Activated CD8-positive, alpha-beta memory T cell treated with anti-CD3 and anti-CD28 coated beads for 24 hours (primary cell): ENCODE data around the gene THAP11.
A peak's percentile ranks its signal among the peaks of the same experiment; 100 is the strongest.
"Not testable (repeated sequence)": the region's sequence is repeated elsewhere in the genome, so short reads cannot be mapped to it uniquely, and the experiment has no call there.

ENCODE experiments used
- DNase-seq: peaks from one replicate; pipeline ENCODE4 v3.0.0-alpha.2; 2020

Gene THAP11

DNA sequence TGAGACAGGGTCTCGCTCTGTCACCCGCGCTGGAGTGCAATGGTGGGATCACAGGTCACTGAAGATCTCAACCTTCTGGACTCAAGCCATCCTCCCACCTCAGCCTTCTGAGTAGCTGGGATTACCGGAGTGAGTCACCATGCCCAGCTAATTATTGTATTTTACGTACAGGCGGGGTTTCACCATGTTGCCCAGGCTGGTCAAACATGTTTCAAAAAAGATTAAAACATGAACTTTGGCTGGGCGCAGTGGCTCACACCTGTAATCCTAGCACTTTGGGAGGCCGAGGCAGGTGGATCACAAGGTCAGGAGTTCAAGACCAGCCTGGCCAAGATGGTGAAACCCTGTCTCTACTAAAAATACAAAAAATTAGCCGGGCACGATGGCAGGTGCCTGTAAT is 4.9 kb upstream of the THAP11 start:
- not testable (repeated sequence) for DNase-seq

DNA sequence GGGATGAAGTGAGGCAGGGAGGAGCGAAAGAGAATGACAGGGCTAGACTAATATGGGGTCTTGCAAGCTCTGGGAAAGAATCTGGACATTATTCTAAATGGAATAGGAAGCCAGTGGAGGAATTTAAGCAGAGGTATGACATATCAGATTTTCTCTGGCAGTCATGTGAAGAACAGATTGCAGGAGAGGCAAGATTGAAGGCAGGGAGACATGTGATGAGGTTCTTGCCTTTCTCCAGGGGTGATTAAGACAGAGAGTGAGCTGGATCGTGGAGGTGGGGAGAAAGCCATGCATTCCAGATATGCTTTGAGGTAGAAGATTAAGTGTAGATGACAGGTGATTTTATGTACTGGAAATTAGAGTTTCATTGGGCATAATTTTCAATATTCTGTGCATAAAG is 4.3 kb upstream of the THAP11 start:
- DNase-seq, result no peak

DNA sequence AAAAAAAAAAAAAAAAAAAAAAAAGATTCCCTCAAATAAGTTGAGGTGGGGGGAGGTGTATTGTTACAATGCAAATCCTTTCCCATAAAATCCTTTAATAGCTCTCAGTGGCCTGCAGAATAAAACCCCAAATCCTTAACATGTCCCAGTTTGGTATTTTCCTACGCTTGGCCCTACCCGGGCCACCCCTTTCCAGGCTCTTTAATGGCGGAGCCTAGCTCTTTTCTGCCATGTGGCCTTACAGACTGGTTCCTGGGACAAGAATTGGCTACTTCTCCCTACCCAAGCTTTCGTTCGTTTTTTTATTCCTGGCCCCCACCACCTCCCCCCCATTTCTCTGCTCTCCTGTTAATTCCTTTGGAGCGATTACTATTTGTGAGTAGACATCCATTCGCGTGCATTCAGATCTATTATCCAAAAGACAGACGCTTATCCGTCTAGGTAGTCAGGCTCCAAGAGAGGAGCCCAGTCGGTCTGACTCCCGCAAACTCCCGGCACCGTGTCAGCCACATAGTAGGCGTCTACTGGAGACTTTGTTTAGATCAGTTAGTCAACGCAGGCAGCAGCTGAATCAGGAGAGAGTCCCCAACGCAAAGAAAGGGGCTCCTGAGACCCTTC is 813 bp upstream of the THAP11 start:
- no peak for DNase-seq

DNA sequence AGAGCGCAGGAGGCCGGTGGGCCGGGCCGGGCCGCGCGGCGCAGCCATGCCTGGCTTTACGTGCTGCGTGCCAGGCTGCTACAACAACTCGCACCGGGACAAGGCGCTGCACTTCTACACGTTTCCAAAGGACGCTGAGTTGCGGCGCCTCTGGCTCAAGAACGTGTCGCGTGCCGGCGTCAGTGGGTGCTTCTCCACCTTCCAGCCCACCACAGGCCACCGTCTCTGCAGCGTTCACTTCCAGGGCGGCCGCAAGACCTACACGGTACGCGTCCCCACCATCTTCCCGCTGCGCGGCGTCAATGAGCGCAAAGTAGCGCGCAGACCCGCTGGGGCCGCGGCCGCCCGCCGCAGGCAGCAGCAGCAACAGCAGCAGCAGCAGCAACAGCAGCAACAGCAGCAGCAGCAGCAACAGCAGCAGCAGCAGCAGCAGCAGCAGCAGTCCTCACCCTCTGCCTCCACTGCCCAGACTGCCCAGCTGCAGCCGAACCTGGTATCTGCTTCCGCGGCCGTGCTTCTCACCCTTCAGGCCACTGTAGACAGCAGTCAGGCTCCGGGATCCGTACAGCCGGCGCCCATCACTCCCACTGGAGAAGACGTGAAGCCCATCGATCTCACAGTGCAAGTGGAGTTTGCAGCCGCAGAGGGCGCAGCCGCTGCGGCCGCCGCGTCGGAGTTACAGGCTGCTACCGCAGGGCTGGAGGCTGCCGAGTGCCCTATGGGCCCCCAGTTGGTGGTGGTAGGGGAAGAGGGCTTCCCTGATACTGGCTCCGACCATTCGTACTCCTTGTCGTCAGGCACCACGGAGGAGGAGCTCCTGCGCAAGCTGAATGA is 606 bp downstream of the THAP11 start:
- DNase-seq, result peak; percentile 84

DNA sequence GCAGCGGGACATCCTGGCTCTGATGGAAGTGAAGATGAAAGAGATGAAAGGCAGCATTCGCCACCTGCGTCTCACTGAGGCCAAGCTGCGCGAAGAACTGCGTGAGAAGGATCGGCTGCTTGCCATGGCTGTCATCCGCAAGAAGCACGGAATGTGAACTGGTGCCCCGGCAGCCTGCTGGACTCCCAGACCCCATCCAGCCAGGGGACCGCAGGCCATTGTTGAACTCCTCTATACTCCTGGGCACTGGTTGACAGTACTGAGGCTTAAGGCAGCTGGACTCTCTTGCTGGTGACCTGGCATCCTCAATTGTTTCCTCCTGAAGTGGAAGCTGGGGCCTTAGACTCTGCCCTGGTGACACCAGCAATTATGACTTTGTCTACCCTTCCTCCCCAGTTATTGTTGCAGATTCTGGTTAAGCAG is 1.2 kb downstream of the THAP11 start:
- DNase-seq, result no peak

DNA sequence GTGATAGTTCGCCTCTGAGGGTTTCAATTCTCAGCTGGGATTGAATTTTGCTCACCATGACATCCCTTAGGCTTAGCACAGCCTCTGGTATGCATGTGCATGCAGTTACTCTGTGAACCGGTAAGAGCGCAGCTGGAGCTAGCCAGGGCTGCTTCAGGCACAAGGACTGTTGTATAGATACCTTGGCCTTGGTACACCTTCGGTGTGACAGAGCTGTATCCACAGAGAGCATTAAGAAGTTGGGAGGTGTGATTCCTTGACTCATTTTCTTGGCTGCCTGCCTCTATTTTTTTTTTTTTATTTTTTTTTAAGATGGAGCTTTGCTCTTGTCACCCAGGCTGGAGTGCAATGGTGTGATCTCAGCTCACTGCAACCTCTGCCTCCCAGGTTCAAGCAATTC is 2.4 kb downstream of the THAP11 start:
- no peak for DNase-seq

DNA sequence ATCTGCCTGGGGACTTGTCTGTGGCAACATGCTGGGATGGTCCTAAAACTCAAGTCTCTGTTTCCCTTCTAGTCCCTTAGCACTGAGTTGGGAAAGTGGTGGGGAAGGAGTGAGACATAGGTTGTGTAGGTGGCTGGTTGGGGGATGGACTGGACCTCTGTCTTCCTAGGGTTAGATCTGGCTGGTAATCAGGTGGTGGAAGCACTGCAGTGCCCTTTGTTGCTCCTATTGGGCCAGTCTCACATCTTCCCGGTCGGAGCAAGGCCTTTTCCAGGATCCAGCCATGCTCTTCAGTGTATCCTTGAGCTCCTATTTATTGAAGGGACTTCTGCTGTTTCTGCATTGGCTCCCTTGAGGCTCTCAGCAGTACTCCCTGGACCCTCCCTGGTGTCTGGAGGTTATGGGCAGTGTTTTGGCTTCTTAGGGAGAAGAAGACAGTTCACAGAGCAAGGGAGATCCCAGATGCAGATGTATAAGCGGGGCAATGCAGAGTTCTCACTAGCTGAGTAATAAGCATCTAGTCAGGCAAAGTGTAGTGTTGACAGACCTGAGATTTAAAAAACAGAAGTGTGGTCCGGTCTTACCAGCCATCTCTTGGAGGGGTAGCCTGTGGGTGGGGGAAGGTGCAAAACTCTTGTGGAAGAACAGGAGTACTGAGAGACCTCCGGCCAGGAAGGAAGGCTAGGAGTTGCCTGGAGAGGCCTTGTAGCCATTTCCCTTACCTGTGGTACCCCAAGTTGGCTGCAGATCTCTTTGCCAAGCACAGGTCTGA is 3.4 kb downstream of the THAP11 start:
- no peak for DNase-seq

DNA sequence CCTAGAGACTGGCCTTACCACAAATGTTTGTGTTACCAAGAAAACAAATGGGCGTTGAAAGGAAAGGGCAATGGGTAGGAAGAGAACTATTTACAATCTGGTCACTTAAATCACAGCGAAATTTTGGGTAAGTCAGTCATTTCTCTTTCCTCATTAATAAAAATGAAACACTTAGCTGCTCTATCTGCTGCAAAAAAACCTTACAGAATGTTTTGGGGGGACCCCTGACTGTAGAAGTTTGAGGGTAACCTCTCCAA is 3.9 kb downstream of the THAP11 start:
- DNase-seq, result no peak

DNA sequence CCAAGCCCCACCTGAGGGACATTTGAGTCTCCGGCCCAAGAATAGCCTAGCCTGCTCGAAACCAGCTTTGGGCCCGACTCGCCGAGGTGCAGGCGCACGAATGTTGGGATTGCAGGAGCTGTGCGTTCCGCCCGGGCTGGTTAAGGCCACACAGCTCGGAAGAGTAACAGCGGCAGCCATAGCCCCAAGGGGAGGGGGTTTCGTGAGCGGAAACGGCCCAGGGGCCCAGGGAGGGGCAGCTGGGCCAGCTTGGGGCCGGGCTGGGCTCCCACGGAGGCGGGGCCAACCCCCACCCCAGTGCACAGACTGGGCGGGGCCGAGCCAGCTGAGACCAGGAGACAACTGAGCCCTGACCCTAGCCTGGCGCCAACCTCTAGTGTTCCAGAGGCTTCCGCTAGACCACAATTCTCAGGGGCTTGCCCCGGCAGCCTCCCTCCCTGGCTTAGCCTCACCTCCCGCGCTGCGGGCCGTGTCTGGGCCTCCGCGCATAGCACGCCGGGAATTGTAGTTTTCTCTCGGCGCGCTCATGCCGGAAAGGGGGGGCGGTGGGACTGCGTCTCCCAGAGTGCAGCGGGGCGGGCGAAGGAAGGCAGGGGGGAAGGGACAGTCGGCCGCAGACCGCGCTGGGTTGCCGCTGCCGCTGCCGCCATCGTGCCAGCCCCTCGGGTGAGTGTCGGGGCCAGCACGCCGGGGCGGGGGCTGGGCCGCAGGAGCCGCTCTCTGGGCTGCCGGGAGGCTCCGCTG is 4.4 kb downstream of the THAP11 start, which contains the start of gene NUTF2:
Gene NUTF2, plus strand, starts transcription at position 614 of the 744 bp plus-strand sequence. CDS start 18,198 bp downstream, outside the sequence.
- DNase-seq, result peak; percentile 98

DNA sequence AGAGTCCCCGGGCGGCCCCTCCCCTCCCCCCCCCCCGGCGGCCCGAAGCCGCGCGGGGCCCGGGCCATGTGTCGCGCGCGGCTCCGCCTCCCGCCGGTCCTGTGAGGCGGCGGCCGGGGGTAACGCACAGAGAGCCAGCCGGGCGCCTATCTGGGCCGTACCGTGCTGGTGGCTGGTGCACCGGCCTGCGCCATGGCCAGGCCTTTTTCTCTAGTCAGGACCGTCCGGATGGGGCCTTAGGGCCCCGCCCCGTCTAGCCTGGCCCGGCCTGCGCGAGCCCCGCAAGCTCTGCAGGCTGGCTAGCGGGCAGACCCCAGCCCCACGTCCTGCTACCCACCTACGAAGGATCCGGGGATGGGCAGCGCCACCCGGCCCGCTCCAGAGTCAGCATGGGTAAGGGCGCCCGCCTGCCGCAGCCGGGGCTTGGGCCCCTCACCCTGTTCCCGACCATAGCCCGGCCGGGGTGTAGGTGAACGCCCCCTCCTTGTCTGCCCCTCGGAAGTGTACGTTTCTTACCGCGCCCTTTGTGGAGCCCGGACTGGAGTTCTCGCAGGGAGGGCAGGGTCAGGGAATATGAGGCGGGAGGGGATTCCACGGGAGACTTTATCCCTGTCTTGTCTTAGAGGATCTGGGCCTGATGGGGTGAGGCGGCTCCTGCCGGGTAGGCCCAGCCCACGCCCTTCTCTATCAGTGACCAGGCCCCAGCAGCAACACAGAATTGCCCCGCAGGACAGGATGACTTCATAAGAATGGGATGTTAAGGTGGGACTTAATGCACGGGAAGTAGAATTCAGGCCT is 5.1 kb downstream of the THAP11 start, which contains the start of gene CENPT:
Gene CENPT, minus strand, starts transcription at position 630 of the 798 bp plus-strand sequence. CDS start 13,834 bp downstream, outside the sequence.
- DNase-seq, result no peak

DNA sequence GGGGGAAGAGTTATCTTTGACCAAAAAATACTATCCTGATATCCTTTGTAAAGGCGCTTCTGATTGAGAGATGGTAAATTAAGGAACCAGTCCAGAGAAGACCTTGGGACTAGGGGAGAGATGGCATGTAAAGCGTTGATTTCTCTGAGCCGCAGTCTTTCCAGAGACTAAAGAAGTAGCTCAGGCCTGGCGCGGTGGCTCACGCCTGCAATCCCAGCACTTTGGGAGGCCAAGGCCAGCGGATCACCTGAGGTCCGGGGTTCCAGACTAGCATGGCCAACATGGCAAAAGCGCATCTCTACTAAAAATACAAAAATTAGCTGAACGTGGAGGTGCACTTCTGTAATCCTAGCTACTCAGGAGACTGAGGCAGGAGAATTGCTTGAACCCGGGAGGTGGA is 6.0 kb downstream of the THAP11 start:
- no peak for DNase-seq

DNA sequence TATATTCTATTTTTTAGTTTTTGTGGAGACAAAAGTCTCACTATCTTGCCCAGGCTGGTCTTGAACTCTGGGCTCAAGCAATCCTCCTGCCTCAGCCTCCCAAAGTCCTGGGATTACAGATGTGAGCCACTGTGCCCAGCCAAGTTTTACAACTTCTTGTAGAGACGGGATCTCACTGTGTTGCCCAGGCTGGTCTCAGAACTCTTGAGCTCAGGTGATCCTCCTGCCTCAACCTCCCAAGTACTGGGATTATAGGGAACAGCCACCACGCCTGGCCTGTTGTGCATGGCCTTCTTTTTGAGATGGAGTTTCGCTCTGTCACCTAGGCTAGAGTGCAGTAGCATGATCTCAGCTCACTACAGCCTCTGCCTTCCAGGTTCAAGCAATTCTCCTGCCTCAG is 11.6 kb downstream of the THAP11 start:
- DNase-seq, result no peak

DNA sequence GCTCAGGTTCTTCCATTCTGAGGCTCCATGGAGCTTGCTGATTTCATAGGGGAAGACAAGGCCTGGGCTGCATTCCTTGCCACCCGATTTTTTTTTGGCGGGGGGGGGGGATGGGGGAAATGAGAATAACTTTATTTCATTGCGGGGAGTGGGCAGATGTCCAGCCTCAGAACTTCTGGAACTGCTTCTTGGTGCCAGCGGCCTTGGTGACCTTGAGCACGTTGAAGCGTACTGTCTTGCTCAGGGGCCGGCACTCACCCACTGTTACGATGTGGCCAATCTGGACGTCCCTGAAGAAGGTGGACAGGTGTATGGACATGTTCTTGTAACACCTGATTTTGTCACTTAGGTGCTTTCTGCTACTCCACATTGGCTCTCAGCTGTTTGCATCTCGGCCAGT is 13.7 kb downstream of the THAP11 start:
- DNase-seq, result no peak

DNA sequence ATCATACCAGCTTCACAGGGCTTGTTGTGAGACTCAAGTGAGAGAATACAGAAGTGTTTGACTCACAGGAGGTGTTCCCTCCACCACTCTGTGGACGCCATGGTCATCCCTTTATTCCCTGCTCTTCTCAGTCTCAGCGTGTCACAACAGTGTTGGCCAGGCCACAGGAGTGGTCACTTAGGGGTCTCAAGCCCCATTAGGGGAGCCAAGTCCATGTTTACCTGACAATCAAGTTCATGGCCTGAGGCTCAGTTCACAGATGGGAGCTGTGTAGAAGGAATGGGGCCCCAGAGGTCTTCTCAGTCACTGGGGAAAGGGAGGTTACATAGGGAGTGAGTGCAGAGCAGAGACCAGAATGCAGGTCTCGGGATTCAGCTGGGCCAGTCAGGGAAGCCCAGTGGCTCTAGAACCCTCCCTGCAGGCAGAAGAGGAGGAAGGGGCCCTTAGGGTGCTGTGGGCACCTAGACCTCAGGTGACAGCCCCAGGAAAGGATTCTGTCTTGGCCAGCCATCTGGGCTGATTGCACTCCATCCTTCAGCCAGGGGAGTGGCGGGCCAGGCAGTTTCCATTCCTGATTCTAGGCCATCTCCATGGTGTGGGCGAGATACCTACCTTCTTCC is 14.9 kb downstream of the THAP11 start:
- DNase-seq, result no peak

DNA sequence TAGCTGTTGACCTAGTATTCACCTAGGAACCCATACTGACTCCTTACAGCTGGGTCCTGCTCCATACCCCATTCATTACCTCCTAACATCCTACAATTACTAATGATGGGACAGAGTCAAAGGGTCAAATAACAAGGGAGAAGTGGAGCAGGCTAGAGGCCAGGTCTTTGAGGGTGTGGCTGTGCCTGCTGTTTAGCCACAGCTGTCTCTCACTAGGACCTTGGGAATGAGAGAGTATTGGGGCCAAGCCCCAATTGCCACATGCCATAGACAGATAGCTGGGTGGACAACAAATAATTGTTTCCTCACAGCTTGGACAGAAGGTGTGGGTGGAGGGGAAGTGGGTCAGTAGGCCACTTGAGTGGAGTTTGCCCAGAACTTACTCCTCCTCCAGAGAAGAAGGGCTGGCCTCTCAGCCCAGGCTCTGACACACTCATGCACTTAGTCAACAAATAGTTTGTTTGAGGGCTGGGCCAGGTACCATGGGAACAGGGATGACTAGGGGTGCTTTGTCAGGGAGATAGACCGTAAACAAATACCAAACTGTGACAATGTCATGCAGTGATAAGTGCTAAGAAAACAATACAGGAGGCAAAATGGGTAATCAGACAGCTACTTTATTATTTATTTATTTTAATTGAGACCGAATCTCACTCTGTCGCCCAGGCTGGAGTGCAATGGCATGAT is 15.6 kb downstream of the THAP11 start:
- DNase-seq, result no peak

DNA sequence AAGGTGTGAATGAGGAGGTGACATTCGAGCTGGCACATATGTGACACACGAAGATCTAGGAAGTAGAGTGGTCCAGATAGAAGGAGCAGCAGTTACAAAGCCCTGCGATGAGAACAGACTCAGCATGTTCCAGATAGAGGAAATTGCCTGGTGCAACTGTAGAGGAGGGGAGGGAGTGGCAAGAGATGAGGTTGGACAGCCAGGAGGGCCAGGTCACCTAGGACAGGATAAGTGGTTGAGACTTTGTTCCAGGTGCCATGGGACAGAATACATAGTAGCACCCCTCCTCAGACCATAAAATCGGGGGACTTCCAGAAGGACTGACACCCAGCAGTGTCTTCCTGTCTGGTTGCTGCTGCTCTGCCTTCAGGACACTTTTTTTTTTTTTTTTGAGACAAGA is 16.4 kb downstream of the THAP11 start:
- DNase-seq, result no peak

DNA sequence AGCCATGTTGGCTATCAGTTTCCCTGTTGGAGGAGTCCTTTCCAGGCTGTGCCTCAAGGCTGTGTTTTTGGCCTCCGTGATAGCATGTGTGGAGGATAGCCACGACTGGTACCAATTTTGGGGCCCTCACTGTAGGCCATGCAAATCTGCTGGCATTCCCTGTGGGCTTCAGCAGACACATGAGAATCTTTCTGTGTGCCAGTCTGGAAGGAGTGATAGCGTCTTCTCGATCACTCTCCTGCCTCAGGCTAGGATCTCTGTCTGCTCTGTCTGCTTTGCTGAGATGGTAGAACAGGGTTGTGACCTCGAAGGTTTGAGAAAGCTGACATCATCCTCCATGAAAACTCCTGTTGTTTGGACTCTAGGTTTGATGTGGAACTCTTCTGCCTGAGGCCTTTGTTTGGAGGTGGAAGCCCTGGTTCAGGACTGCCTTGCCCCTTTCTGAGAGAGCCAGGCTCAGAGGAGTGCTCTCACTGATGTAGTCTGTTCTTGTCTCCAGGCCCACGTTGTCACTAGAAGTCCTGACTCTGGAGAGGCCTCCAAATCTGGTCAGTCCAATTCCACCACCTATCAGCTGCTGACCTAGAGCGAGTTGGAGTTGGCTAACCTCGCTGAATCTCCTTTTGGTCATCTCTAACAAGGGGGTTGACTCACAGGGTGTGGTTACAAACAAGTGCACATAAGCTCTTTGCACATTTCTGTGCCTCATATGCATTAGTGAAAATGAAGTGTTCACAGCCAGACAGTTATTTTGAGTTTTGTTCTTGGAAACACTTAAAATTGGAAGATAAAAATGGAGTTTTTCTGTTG is 18.7 kb downstream of the THAP11 start:
- DNase-seq, result no peak

DNA sequence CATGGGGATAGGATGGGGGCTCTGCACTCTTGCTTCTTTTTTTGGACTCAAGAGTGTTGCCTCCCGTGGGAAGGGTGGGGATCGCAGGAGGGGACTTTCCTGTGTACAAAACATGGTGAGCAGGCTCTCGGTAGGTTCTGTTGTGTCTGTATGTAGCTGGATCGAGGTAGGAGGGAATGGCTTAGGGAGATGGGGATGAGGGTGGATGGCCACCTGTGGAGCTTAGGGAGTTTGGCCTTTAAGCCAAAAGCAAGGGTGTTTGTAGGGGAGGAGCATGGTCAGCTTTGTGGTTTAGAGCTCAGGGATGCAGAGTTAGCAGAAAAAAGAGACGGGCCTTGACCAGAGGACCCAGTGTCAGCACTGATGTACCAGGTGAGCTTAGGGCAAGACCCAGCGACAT is 19.8 kb downstream of the THAP11 start:
- DNase-seq, result no peak

DNA sequence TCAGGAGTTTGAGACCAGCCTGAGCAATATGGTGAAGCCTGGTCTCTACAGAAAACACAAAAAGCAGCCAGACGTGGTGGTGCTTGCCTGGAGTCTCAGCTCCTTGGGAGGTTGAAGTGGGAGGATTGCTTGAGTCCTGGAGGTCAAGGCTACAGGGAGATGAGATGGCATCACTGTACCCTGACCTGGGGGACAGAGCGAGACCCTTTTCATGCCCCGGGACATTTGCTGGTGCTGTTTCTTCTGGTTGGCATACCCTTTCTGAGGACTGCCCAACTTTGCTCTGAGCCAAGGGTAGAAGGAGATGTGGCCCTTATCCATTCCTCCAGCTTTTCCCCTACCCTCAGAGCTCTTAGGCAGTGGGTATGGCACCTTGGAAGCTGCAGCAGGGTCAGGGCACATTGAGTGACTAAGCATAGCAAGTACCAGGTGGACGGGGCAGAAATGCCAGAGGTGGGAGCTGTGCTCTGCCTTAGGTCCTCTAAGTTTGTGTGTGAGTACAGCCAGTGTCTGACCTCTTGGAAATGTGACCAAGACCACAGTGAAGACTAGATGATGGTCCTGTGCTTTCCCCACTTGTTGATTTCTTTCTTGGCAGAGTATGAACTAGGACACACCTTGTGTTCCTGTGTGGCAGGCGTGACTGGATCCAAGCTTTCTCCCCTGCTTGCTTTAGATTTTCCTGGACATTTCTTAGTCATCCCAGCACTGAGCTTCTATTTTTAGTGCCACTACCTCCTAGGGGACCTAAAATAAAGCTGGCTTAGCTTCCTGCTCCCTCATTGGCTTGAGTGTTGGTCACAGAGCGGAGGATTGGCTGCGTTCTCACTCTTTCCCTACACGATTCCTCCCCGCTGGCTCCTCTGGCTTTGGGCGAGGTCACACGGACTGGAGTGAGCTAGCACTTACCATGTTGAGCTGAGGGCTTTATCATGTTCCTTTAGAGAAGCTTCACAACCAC is 20.8 kb downstream of the THAP11 start:
- DNase-seq, result no peak
